Measurements from ENCODE around the gene CBX4.

CBX4 gene

GRCh38 chr17:79789943-79790804 lies 49.1 kb downstream of the CBX4 start:
- Mint-ChIP-seq H3K4me3 (peak overlapping the region; percentile 27 to 31), H3K27me3 (peaks cover 50 to 71% of the 10 kb centered on the region in 2 donors)

GRCh38 chr17:79788989-79789942 lies 50.0 kb downstream of the CBX4 start:
- peak overlapping the region in 1 of 2 donors; percentile 31 for H3K4me3 Mint-ChIP-seq
- H3K27me3 Mint-ChIP-seq: peaks cover 53 to 75% of the 10 kb centered on the region in 2 donors
- no peaks in the 10 kb centered on the region for H3K9me3 Mint-ChIP-seq
- ATAC-seq (replicated peaks) (no peak), DNase-seq (no peak)
- H3K4me1 Mint-ChIP-seq (ENCODE audit: low read depth in 2 of 2): peaks cover 0 to 5% of the 10 kb centered on the region in 2 donors
- no peak overlapping the region for H3K27ac Mint-ChIP-seq
- peaks cover 10% of the 10 kb centered on the region for H3K36me3 Mint-ChIP-seq (ENCODE audit: insufficient read depth)

More at GRCh38 chr17:79789943-79790804, 49.1 kb downstream of the CBX4 start:
- H3K27ac Mint-ChIP-seq: no peak overlapping the region
- ATAC-seq (replicated peaks) (peak; percentile 54), DNase-seq (no peak)
- H3K4me1 Mint-ChIP-seq (ENCODE audit: low read depth in 2 of 2): peaks cover 0 to 5% of the 10 kb centered on the region in 2 donors
- H3K9me3 Mint-ChIP-seq: no peaks in the 10 kb centered on the region
- H3K36me3 Mint-ChIP-seq (ENCODE audit: insufficient read depth): peaks cover 10% of the 10 kb centered on the region

GRCh38 chr17:79788455-79788854 lies 50.8 kb downstream of the CBX4 start:
- Mint-ChIP-seq H3K27me3 (peaks cover 57 to 77% of the 10 kb centered on the region in 2 donors), H3K36me3 (ENCODE audit: insufficient read depth) (peaks cover 10% of the 10 kb centered on the region), H3K27ac (no peak overlapping the region), H3K4me1 (ENCODE audit: low read depth in 2 of 2) (peaks cover 0 to 5% of the 10 kb centered on the region in 2 donors), H3K4me3 (no peak overlapping the region), H3K9me3 (no peaks in the 10 kb centered on the region)
- DNase-seq (no peak), ATAC-seq (replicated peaks) (no peak)

- Mint-ChIP-seq H3K27me3 (peaks cover 66 to 86% of the 10 kb centered on the region in 2 donors), H3K4me3 (no peak overlapping the region), H3K9me3 (no peaks in the 10 kb centered on the region), H3K27ac (no peak overlapping the region), H3K36me3 (ENCODE audit: insufficient read depth) (peaks cover 10% of the 10 kb centered on the region), H3K4me1 (ENCODE audit: low read depth in 2 of 2) (peaks cover 0 to 5% of the 10 kb centered on the region in 2 donors)
- DNase-seq (no peak), ATAC-seq (replicated peaks) (no peak)
Measured at GRCh38 chr17:79786930-79787643, 52.2 kb downstream of the CBX4 start.

- ATAC-seq (replicated peaks) (no peak), DNase-seq (no peak)
- H3K36me3 Mint-ChIP-seq (ENCODE audit: insufficient read depth): peaks cover 10% of the 10 kb centered on the region
- peaks cover 71 to 86% of the 10 kb centered on the region in 2 donors for H3K27me3 Mint-ChIP-seq
- no peaks in the 10 kb centered on the region for H3K9me3 Mint-ChIP-seq
- H3K27ac Mint-ChIP-seq: no peak overlapping the region
- peaks cover 0 to 5% of the 10 kb centered on the region in 2 donors for H3K4me1 Mint-ChIP-seq (ENCODE audit: low read depth in 2 of 2)
- H3K4me3 Mint-ChIP-seq: no peak overlapping the region
Measured at GRCh38 chr17:79785900-79786810, 53.1 kb downstream of the CBX4 start.

- ATAC-seq (replicated peaks): no peak
- H3K9me3 Mint-ChIP-seq: no peaks in the 10 kb centered on the region
- DNase-seq: no peak
- H3K27me3 Mint-ChIP-seq: peaks cover 73 to 86% of the 10 kb centered on the region in 2 donors
- peaks cover 6% of the 10 kb centered on the region for H3K36me3 Mint-ChIP-seq (ENCODE audit: insufficient read depth)
- H3K4me3 Mint-ChIP-seq: no peak overlapping the region
- H3K4me1 Mint-ChIP-seq (ENCODE audit: low read depth in 2 of 2): peaks cover 0 to 4% of the 10 kb centered on the region in 2 donors
- no peak overlapping the region for H3K27ac Mint-ChIP-seq
Measured at GRCh38 chr17:79785017-79785899, 54.0 kb downstream of the CBX4 start.

GRCh38 chr17:79784353-79785016 lies 54.8 kb downstream of the CBX4 start:
- no peak for DNase-seq
- Mint-ChIP-seq H3K36me3 (ENCODE audit: insufficient read depth) (peaks cover 6% of the 10 kb centered on the region), H3K27me3 (peaks cover 81 to 89% of the 10 kb centered on the region in 2 donors)

GRCh38 chr17:79783891-79784290 lies 55.3 kb downstream of the CBX4 start:
- ATAC-seq (replicated peaks) (no peak), DNase-seq (no peak)
- Mint-ChIP-seq H3K27me3 (peaks cover 79 to 89% of the 10 kb centered on the region in 2 donors), H3K9me3 (no peaks in the 10 kb centered on the region), H3K27ac (no peak overlapping the region), H3K36me3 (ENCODE audit: insufficient read depth) (peaks cover 3% of the 10 kb centered on the region), H3K4me1 (ENCODE audit: low read depth in 2 of 2) (peaks cover 1 to 2% of the 10 kb centered on the region in 2 donors), H3K4me3 (no peak overlapping the region)

More at GRCh38 chr17:79784353-79785016, 54.8 kb downstream of the CBX4 start:
- H3K27ac Mint-ChIP-seq: no peak overlapping the region
- H3K9me3 Mint-ChIP-seq: no peaks in the 10 kb centered on the region
- H3K4me1 Mint-ChIP-seq (ENCODE audit: low read depth in 2 of 2): peaks cover 0 to 4% of the 10 kb centered on the region in 2 donors
- ATAC-seq (replicated peaks): no peak
- H3K4me3 Mint-ChIP-seq: no peak overlapping the region
